ENCODE results near the gene ZNF460.
"Not testable (repeated sequence)": the region's sequence is repeated elsewhere in the genome, so short reads cannot be mapped to it uniquely, and the experiment has no call there.

The ZNF460 gene

GRCh38 chr19:57242821-57243220, 37.5 kb upstream of the ZNF460 start:
- DNase-seq (ENCODE audit: low read depth) = no peak
- TF ChIP-seq CTCF (IDR thresholded peaks at IDR 0.05; ENCODE audit: low read length, missing control alignments) = no peak
- H3K4me3 ChIP-seq (replicated peaks; ENCODE audit: low read depth, low read length) = no peak overlapping the region

GRCh38 chr19:57244513-57244912, 35.8 kb upstream of the ZNF460 start:
- TF ChIP-seq CTCF (IDR thresholded peaks at IDR 0.05; ENCODE audit: low read length, missing control alignments) = no peak
- no peak for DNase-seq (ENCODE audit: low read depth)
- no peak overlapping the region for H3K4me3 ChIP-seq (replicated peaks; ENCODE audit: low read depth, low read length)

- H3K4me3 ChIP-seq (replicated peaks; ENCODE audit: low read depth, low read length) = no peak overlapping the region
- no peak for DNase-seq (ENCODE audit: low read depth)
- no peak for TF ChIP-seq CTCF (IDR thresholded peaks at IDR 0.05; ENCODE audit: low read length, missing control alignments)
Observed at GRCh38 chr19:57245066-57245465, 35.2 kb upstream of the ZNF460 start.

- DNase-seq (ENCODE audit: low read depth) = no peak
- TF ChIP-seq CTCF (IDR thresholded peaks at IDR 0.05; ENCODE audit: low read length, missing control alignments) = no peak
- H3K4me3 ChIP-seq (replicated peaks; ENCODE audit: low read depth, low read length) = no peak overlapping the region
Observed at GRCh38 chr19:57245959-57246358, 34.3 kb upstream of the ZNF460 start.

- TF ChIP-seq CTCF (IDR thresholded peaks at IDR 0.05; ENCODE audit: low read length, missing control alignments) = no peak
- no peak for DNase-seq (ENCODE audit: low read depth)
- no peak overlapping the region for H3K4me3 ChIP-seq (replicated peaks; ENCODE audit: low read depth, low read length)
Observed at GRCh38 chr19:57248646-57249045, 31.6 kb upstream of the ZNF460 start.

GRCh38 chr19:57249329-57249728, 31.0 kb upstream of the ZNF460 start:
- H3K4me3 ChIP-seq (replicated peaks; ENCODE audit: low read depth, low read length) = no peak overlapping the region
- no peak for TF ChIP-seq CTCF (IDR thresholded peaks at IDR 0.05; ENCODE audit: low read length, missing control alignments)
- no peak for DNase-seq (ENCODE audit: low read depth)

GRCh38 chr19:57253767-57254166, 26.5 kb upstream of the ZNF460 start:
- not testable (repeated sequence) for DNase-seq (ENCODE audit: low read depth); H3K4me3 ChIP-seq (replicated peaks; ENCODE audit: low read depth, low read length)

GRCh38 chr19:57262044-57262443, 18.2 kb upstream of the ZNF460 start:
- no peak overlapping the region for H3K4me3 ChIP-seq (replicated peaks; ENCODE audit: low read depth, low read length)
- TF ChIP-seq CTCF (IDR thresholded peaks at IDR 0.05; ENCODE audit: low read length, missing control alignments) = no peak
- DNase-seq (ENCODE audit: low read depth) = no peak

Data from fibroblast of pulmonary artery (primary cell).